22Rv1 (cell line): Measurements from ENCODE around the gene NUP205.

Experiments used
- ZFX ChIP-seq: fragments of 450-650 bp; IDR thresholded peaks from 2 replicates; pipeline ENCODE4 v1.6.1; 2017; ENCODE audit warnings: antibody characterized with exemption, borderline replicate concordance
- TF ChIP-seq, protein P1 (sequence below): fragments of 450-650 bp; IDR thresholded peaks from 2 replicates; pipeline ENCODE4 v1.5.1; 2017; ENCODE audit warnings: mild to moderate bottlenecking

DNA sequence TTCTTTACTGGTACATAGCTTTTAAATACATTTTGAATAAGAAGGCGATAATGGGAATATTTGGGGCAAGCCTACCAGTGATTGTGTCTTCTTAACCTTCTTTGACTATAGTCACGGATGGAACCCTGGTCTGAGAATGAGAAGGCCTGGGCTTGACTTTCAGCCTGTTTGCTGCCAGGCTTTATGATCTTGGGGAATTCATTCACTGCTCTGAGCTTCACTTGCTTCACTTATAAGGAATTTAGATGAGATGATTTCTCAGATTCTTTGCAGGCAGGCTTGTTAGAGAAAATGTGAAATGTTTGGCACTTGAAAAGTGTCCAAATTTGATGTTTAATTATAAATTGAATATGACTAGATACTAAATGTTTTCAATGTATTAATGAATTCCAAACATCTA is 42.5 kb downstream of the NUP205 start:
- TF ChIP-seq, protein P1, sequence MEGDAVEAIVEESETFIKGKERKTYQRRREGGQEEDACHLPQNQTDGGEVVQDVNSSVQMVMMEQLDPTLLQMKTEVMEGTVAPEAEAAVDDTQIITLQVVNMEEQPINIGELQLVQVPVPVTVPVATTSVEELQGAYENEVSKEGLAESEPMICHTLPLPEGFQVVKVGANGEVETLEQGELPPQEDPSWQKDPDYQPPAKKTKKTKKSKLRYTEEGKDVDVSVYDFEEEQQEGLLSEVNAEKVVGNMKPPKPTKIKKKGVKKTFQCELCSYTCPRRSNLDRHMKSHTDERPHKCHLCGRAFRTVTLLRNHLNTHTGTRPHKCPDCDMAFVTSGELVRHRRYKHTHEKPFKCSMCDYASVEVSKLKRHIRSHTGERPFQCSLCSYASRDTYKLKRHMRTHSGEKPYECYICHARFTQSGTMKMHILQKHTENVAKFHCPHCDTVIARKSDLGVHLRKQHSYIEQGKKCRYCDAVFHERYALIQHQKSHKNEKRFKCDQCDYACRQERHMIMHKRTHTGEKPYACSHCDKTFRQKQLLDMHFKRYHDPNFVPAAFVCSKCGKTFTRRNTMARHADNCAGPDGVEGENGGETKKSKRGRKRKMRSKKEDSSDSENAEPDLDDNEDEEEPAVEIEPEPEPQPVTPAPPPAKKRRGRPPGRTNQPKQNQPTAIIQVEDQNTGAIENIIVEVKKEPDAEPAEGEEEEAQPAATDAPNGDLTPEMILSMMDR, result no peak
- no peak for TF ChIP-seq ZFX
